Keratinocyte (primary cell): ENCODE measurements around the gene TNIK.

Experiments
- EZH2 ChIP-seq: IDR thresholded peaks from one replicate; pipeline ENCODE4 v1.6.1; 2012; ENCODE audit warnings: inconsistent platforms, mild to moderate bottlenecking, low read length, moderate library complexity
- TF ChIP-seq, protein P1 (sequence below), 3 experiments: IDR thresholded peaks in 1 of 3; conservative IDR thresholded peaks in 1 of 3; optimal IDR thresholded peaks in 1 of 3; 2 replicates in 2 of 3; 3 replicates in 1 of 3; pipeline versions ENCODE3 to v1.5.1; 2011; ENCODE audit warnings: low read length in 3 of 3, mild to moderate bottlenecking in 3 of 3, moderate library complexity in 2 of 3, control low read depth in 1 of 3, inconsistent platforms in 1 of 3; ENCODE audit not compliant: insufficient read depth in 2 of 3; ENCODE audit errors: extremely low read depth in 1 of 3

DNA sequence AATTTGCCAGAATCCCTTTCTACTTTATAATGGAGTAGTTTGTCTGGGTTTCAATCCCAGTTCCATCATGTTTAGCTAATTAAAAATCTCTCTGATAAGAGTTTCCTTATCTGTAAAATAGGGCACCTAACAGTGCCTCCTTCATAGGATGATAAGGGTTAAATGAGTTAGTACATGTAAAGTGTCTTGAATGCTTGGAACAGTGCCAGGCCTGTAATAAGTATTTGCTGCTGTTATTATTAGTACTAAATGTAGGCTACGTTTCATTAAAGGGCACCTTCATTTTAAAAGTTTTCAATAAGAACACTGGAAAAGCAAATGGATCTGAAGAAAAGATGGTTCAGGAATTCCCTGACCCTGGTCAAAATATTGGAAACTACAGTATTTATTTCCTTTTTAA, 421.9 kb downstream of the TNIK start:
- TF ChIP-seq, protein P1, sequence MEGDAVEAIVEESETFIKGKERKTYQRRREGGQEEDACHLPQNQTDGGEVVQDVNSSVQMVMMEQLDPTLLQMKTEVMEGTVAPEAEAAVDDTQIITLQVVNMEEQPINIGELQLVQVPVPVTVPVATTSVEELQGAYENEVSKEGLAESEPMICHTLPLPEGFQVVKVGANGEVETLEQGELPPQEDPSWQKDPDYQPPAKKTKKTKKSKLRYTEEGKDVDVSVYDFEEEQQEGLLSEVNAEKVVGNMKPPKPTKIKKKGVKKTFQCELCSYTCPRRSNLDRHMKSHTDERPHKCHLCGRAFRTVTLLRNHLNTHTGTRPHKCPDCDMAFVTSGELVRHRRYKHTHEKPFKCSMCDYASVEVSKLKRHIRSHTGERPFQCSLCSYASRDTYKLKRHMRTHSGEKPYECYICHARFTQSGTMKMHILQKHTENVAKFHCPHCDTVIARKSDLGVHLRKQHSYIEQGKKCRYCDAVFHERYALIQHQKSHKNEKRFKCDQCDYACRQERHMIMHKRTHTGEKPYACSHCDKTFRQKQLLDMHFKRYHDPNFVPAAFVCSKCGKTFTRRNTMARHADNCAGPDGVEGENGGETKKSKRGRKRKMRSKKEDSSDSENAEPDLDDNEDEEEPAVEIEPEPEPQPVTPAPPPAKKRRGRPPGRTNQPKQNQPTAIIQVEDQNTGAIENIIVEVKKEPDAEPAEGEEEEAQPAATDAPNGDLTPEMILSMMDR (optimal IDR thresholded peaks at IDR 0.05 in 1 of 3, IDR thresholded peaks at IDR 0.05 in 1 of 3, conservative IDR thresholded peaks at IDR 0.05 in 1 of 3; ENCODE audit: extremely low read depth in 1 of 3, insufficient read depth in 2 of 3, low read length in 3 of 3), result no peak
- no peak for TF ChIP-seq EZH2
